HG03442 (cell line): ENCODE results near the gene SUPT20HL2.
A peak's percentile ranks its signal among the peaks of the same experiment; 100 is the strongest.
"Not testable (repeated sequence)": the region's sequence is repeated elsewhere in the genome, so short reads cannot be mapped to it uniquely, and the experiment has no call there.

Experiments
- ATAC-seq: cut with Tn5 transposase; IDR thresholded peaks from one replicate; pipeline ENCODE4 v1.9.1; 2021; ENCODE audit warnings: mild to moderate bottlenecking, moderate library complexity; ENCODE audit not compliant: unreplicated experiment

The SUPT20HL2 gene

DNA sequence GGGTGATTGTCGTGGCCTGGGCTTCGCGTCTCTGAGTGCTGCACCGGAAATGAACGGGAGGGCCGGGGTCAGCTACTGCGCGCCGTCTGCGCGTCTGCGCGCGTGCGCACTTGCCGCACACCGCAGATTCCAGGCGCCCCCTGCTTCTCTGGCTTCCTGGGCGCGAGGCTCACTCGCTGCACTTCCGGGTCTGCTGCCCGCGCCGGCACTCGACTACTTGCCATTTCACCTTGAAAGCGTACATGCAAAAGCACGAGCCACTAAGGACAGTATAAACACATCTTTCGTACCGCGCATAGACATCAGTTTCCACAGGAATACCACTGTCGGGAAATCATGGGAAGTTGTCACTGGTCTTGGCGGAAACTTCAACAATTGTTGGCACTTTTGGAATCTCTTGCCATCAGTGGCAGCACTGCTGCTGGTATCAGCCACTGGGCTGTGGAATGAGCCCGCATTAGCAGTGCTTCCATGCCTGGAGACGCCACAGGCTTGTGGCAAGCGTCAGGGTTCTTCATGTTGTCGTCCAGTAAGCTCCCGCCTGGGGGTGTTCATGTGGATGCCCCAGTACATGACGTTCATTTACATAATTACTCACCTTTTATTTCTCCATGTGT is at the start of gene SUPT20HL2:
Gene SUPT20HL2 (minus strand): TSS at position 51 of the 617 bp plus-strand sequence. CDS start 754 bp downstream, outside the sequence.
- ATAC-seq: no peak

DNA sequence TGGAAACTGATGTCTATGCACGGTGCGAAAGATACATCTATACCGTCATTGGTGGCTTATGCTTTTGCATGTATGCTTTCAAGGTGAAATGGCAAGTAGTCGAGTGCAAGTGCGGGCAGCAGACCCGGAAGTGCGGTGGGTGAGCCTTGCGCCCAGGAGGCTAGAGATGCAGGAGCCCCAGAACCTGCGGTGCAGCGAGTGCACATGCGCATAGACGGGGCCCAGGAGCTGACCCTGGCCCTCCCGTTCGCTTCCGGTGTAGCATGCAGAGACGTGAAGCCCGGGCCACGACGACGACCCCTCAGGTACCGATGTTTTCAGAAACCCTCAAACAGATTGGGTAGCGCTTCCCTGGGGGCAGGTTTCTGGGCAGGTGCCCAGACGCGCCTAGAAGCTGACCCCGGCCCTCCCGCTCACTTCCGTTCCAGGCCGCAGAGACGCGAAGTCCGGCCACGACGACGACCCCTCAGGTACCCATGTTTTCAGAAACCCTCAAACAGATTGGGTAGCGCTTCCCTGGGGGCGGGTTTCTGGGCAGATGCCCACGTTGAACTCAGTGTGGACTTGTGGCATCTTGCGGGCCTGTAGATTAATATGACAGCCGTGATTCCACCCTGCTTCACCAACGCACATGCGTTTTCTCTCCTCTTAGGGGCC is 48.3 kb upstream of the SUPT20HL2 start:
- not testable (repeated sequence) for ATAC-seq

DNA sequence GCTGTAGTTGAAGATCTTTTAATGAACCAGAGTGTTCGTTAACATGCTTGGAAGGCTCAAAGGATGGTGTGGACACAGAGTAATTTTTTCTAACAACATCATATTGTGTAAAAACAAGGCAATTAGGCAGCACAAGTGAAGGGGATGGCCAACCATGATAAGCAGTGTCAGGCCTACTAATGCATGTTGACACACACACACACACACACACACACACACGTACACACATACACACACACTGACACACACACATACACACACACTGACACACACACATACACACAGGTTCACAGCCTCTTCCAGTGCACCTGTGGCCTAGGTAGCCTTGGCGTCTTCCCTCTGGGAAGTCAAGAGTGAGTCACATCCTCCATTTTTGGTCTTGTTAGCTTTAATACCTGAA is 46.4 kb upstream of the SUPT20HL2 start, which contains the start of gene SUPT20HL1:
Gene SUPT20HL1 (plus strand): TSS at position 368 of the 400 bp plus-strand sequence. CDS start 2,122 bp downstream, outside the sequence.
- no peak for ATAC-seq

DNA sequence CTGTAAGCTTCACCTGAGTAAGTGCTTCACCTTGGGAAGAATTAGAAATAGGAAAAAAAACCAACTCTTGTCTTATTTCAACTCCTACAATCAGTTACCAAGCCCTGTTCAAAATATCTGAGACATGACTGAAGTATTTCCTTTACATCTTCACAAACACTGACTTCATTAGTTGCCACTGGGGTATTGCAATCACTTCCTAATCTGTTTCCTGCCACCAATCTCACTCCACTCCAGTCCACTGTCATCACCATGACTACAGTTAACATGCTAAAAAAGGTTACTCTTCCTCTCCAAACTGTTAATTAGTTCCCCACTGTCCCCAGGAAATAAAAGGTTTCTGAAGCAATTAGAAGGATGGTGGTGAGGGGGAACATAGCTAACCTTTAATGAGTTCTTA is 43.2 kb upstream of the SUPT20HL2 start:
- no peak for ATAC-seq

DNA sequence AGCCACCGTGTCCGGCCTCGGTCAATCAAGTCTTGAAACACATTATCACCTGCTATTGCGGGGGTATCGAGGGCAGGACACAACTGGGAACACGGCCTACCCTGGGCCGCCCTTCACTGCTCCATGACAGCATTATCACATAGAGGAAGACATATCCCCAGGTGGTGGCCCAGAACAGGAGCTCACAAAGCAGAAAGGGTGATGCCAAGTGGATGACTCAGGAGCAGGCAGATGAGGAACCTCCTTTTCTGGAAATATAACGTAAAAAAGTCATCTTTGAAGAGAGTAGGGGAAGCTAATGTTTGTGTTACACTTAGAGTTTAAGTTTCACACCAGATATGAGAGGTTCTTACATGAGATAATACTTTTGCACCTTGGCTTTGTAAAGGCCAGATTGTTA is 41.2 kb upstream of the SUPT20HL2 start:
- ATAC-seq: no peak

DNA sequence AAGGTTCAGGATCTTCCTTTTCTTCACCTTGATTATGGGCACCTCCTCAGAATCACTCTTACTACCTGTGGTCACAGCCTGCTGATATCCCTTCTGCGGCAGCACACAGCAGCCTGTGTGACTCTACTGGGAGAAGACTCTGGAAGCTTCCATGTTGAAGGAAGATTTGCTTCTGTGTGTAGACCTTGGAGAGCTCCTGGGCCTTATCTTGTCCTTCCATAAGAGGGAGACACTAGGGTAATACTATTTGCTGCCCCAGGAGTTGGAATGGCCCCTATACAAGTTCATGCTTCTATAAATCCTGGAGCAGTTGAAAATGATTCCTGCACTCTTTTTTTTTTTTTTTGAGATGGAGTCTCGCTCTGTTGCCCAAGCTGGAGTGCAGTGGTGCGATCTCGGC is 36.3 kb upstream of the SUPT20HL2 start:
- ATAC-seq: no peak

DNA sequence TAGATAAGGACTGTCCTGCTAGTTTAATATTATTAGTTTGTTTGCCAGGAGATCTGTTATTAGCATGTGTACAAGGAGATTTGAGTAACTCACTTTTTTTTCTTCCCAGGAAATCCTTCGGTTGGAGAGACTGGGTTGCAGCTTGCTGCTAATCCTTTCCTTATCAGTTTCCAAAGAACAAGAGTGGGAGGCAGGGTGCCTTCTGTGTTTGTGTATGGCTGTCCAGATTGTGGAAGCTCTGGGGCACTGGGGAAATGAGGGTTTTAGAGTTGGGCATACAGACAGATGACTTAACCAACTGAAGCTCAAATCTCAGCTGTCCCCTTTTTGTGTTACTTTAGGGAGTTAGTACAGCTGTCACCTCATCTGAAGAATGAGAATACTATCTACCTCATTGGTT is 34.0 kb upstream of the SUPT20HL2 start:
- ATAC-seq: no peak

DNA sequence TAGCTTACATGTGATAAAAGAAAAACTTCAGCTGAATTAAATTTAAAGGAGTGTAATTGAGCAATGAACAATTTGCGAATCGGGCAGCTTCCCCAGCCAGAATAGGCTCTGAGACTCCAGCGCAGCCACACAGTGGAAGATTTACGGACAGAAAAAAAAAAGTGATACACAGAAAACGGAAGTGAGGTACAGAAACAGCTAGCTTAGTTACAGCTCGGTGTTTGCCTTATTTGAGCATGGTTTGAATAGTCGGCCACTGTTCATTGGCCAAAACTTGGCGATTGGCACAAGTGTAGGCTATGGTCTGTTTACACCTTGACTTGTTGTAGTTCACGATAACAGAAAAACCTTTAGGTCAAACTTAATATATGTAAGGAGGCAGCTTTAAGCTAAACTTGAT is 29.9 kb upstream of the SUPT20HL2 start:
- ATAC-seq: peak; percentile 85

DNA sequence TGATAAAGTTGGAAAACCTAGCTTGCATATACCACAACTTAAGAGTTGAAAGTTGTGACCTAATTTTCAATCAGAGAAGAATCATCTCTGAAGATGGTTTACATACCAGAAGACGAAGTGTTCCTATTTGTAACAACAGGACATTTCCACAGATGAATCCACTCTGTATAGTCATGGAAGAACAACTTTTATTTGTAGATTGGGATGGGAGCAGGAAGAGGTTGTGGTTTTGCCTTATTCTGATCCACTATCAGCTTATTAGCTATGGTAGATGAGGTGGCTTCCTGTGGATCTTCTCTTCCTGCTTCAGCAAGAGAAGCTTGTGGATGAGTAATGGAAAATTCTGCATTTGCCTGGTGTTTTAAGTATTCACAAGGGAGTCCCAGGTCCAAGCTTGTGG is 27.9 kb upstream of the SUPT20HL2 start:
- no peak for ATAC-seq

DNA sequence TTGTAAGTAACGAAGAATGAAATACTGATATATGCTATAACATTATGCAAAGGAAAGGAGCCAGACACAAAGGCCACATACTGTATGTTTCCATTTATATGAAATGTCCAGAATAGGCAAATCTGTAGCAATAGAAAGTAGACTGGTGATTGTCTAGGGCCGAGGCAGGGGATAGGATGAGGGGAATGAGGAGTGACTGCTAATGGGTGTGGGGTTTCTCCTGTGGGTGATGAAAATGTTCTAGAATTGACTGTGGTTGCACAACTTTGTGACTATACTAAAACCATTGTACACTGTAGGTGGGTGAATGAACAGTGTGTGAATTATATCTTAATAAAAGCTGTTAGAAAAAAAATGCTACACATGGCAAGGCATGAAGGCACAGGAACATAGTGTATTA is 26.6 kb upstream of the SUPT20HL2 start:
- ATAC-seq: no peak

DNA sequence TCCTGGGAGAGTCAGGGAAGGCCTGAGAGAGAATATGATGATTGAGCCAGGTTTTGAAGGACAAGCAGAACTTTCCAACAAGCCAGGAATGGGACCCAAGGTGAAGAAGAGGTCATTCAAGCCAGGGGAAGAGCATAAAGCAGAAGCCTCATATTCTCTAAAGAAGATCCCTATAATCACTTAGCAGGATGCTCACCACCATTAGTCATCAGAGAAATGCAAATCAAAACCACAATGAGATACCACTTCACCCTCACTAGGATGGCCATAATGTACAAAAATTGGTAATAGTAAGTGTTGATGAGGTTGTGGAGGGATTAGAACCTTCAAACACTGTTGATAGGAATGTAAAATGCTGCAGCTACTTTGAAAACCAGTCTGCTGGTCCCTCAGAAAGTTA is 26.0 kb upstream of the SUPT20HL2 start:
- no peak for ATAC-seq

DNA sequence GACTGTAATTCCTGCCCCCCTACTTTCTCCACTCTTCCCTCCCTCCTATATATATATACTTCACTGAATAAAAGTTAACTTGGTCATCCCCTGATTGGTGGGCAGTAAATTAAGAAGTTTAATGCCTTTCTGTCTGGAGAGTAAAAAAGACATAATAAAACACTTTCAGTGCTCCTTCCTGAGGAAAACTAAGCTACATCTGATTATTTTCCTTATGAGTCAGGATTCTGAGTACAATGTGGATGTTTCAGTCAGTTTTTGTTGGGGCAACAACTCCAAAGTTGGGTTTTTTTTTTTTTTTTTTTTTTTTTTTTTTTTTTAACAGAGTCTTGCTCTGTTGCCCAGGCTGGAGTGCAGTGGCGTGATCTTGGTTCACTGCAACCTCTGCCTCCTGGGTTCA is 22.0 kb upstream of the SUPT20HL2 start:
- ATAC-seq: no peak

DNA sequence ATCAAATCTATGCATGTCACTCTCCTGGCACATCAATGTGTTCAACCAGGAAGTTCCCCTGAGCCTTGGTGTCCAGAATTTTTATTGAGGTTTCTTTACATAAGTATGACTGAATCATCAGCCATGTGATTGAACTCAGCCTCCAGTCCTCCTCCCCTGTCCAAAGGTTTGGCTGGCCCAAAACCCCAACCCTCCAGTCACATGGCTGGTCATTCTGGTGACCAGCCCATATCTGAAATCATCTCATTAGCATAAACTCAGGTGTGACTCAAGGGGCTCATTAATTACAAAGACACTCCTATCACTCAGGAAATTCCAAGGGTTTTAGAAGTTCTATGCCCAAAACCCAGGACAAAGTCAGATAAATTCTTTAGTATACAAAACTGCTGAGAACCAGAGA is 20.6 kb upstream of the SUPT20HL2 start:
- no peak for ATAC-seq

DNA sequence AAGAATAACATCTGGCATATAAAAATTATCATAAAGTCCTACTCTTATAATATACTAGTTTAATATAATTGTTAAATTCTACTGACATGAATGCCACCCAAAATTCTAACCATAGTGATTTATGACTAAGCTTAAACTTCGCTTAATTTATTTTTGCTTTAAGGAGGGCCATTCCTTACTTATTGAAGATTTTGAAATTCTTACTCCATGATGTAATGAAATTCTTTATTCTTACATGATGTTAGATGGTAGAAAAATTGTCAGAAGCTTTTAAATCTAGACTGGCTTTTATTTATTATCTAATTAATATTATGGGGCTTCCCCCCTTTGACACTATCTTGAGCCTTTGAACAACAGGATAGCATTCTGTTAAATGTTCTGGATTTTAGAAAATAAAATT is 19.5 kb upstream of the SUPT20HL2 start:
- ATAC-seq: no peak

DNA sequence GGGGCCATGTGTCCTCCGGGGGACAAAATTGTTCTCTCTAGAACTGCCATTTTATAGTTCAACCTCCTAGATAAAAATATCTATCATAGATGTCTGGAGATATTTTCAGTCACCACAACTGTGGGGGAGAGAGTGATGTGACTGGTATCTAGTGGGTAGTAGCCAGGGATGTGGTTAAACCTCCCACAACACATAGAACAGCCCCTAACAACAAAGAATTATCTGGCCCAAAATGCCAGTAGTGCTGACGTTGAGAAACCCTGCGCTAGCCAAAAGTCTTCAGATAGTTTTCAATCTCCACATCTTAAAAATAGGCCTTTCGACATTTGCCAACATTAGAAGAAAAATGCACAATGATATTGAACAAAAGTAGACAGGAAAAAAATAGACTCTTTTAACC is 19.0 kb upstream of the SUPT20HL2 start:
- no peak for ATAC-seq

DNA sequence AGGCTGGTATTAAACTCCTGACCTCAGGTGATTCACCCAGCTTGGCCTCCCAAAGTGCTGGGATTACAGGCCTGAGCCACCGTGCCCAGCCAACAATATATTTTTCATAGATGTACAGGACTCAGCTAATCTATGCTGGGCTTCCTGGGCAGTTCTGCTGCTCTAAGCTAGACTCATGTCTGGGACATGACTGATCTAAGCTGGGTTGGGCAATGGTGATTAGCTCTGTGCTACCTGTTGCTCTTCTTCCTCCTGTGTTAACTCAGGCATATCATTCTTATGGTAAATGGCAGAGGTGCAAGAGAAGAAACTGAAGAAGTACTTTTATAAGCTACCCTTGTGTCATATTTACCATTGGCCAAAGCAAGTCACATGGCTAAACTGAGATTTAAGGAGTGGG is 11.4 kb upstream of the SUPT20HL2 start:
- ATAC-seq: no peak

DNA sequence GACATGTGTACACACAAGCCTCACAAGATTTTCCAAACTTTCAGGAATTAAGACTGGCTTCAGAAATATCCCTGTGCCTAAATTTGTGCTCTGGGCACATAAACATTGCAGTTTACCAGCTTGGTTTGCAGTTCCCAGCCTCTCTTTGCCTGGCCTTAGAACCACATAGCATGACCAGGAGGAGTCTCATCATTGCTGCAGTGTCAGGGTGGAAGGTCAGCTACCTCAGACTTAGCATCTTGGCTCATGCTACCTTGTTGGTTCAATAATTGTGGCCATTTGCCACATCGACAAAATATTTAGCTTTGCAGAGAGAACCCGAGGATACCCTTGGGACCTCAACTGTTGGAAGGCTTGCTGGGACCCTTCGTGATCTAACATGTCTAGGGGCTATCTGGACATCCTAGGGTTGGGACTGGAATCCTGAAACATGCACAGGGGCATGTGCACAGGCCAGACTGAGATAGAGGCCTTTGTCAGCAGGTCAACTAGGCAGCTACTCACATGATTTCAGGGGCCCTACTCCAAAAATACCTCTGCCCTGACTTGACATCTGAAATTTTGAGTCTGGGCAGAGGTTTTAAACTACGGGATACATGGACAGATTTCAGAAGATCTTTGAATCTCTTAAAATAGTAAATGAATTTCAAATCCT is 8.0 kb upstream of the SUPT20HL2 start:
- no peak for ATAC-seq

DNA sequence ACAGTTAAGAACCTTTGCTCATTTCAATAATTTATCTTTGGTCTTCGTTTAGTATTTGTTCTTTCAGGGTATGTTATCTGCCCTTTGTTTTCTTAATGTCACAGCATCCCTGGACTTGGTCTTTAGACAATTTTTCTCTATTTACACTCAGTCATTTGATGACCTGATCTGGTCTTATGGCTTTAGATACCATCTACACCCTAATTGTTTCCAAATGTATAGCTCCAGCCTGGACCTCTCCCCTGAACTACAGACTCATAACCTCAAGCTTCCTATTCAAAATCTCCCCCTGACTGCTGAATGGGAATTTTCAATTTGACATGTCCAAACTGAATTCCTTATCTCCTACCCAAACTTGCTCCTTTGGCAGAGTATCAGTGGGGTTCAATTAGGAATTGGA is 3.7 kb upstream of the SUPT20HL2 start:
- no peak for ATAC-seq

DNA sequence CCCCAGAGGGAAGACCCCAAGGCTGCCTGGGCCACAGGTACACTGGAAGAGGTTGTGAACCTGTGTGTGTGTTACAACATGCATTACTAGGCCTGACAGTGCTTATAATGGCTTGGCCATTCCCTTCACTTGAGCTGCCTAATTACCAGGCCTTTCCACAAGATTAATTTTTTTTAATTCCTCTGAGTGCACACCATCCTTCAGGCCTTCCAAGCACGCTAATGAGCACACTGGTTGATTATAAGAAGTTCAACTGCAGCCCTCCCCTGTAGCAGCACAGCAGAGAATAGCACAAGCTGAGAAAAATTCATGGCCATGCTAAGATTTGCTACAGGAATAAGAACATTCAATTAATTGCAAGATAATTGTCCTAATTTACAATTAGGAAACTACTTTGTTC is 2.2 kb upstream of the SUPT20HL2 start:
- ATAC-seq: no peak

DNA sequence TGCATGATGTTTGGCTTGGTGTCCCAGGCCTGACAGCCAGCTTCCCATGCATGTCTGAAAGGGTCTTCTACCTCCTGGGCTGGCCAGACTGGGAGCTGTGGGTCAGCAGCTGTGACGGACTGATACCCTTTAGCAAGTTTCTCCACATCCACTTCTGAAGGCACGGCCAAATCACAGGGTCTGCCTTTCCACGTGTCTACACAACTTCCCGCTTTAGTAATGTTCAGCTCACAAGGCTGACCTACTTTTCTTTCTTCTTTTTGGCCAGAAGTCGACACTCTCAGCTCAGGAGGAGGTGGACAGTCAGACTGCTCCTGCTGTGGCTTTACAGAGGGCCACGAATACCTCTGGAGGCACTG is 1.6 kb downstream of the SUPT20HL2 start:
- not testable (repeated sequence) for ATAC-seq

DNA sequence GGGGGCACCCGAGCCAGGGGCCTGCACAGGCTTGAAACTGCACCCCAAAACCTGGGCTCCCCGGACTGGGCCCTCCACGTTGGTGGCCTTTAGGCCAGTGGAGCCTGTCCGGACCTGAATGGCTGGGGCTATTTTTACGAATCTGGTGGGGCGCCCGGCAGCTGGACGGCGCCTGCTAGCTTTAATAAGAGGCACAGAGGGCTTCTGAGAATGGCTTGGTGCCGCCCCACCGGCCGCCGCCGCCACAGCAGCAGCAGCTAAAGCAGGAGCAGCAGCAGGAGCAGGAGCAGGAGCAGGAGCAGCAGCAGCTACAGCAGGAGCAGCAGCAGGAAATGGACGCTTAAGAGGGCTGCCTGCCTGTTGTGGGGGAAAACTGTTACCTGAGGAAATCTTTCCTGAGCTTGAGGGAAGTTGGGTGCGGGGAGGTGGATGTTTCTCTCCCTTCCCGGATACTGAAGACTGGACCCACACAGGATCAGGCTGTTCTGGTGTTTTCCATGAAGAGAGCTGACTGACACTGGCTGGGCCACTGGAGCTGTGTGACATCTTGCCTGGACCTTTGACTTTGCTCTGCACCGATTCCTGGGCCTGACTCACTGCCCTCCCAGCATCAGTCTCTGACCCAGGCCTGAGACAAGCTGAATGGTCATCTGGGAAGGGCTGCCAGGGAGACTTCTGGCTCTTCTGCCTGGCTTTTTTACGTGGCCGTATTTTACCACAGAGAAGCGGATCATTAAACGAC is 2.2 kb downstream of the SUPT20HL2 start:
- not testable (repeated sequence) for ATAC-seq

DNA sequence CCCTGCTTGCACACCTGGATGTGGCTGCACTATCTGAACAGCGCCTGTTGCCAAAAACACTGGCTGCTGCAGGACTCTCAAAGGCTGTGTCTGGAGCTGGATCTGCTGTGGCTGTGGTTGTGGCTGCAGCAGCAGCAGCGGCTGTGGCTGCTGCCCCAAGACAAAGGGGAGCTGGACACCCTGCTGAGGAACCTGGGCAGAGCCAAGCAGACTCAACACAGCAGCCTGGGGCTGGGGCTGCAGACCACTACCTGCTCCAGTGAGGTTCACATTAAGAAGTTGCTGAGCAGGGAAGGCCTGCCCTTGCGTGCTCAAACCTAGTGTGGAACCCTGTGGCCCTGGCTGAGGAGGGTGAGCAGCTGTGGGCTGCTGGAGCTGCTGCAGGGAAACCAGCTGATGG is 3.0 kb downstream of the SUPT20HL2 start:
- ATAC-seq: not testable (repeated sequence)
